ENCODE results near the gene PAPSS1.
A peak's percentile ranks its signal among the peaks of the same experiment; 100 is the strongest.
"Not testable (repeated sequence)": the region's sequence is repeated elsewhere in the genome, so short reads cannot be mapped to it uniquely, and the experiment has no call there.

PAPSS1 gene

GRCh38 chr4:107719922-107720722 is at the start of gene PAPSS1:
Gene PAPSS1, minus strand, starts transcription at chr4:107720234. Its CDS starts 55 bp downstream, at chr4:107720179.
- DNase-seq (ENCODE audit: low spot score) = peak; percentile 94

- DNase-seq (ENCODE audit: low spot score) = no peak
These were observed 40.4 kb upstream of the PAPSS1 start for GRCh38 chr4:107760281-107760947.

GRCh38 chr4:107757864-107758476 is 37.9 kb upstream of the PAPSS1 start:
- DNase-seq (ENCODE audit: low spot score) = peak; percentile 53

GRCh38 chr4:107757283-107757682 is 37.2 kb upstream of the PAPSS1 start:
- no peak for DNase-seq (ENCODE audit: low spot score)

GRCh38 chr4:107755841-107756356 is 35.9 kb upstream of the PAPSS1 start:
- DNase-seq (ENCODE audit: low spot score) = no peak

- no peak for DNase-seq (ENCODE audit: low spot score)
These were observed 31.6 kb upstream of the PAPSS1 start for GRCh38 chr4:107751670-107752069.

GRCh38 chr4:107747748-107748486 is 27.9 kb upstream of the PAPSS1 start:
- DNase-seq (ENCODE audit: low spot score) = no peak

- DNase-seq (ENCODE audit: low spot score) = no peak
These were observed 26.1 kb upstream of the PAPSS1 start for GRCh38 chr4:107746161-107746560.

- no peak for DNase-seq (ENCODE audit: low spot score)
These were observed 24.5 kb upstream of the PAPSS1 start for GRCh38 chr4:107744532-107744931.

GRCh38 chr4:107743532-107743931 is 23.5 kb upstream of the PAPSS1 start:
- no peak for DNase-seq (ENCODE audit: low spot score)

GRCh38 chr4:107742791-107743190 is 22.8 kb upstream of the PAPSS1 start:
- DNase-seq (ENCODE audit: low spot score) = no peak

- DNase-seq (ENCODE audit: low spot score) = no peak
These were observed 22.2 kb upstream of the PAPSS1 start for GRCh38 chr4:107742196-107742595.

- DNase-seq (ENCODE audit: low spot score) = no peak
These were observed 21.1 kb upstream of the PAPSS1 start for GRCh38 chr4:107740950-107741701.

GRCh38 chr4:107740381-107740780 is 20.3 kb upstream of the PAPSS1 start:
- DNase-seq (ENCODE audit: low spot score) = peak; percentile 13

GRCh38 chr4:107737450-107737849 is 17.4 kb upstream of the PAPSS1 start:
- no peak for DNase-seq (ENCODE audit: low spot score)

- DNase-seq (ENCODE audit: low spot score) = peak; percentile 50
These were observed 17.0 kb upstream of the PAPSS1 start for GRCh38 chr4:107736924-107737448.

- no peak for DNase-seq (ENCODE audit: low spot score)
These were observed 16.0 kb upstream of the PAPSS1 start for GRCh38 chr4:107736037-107736436.

GRCh38 chr4:107734120-107734519 is 14.1 kb upstream of the PAPSS1 start:
- DNase-seq (ENCODE audit: low spot score) = no peak

GRCh38 chr4:107733431-107733925 is 13.4 kb upstream of the PAPSS1 start:
- no peak for DNase-seq (ENCODE audit: low spot score)

- not testable (repeated sequence) for DNase-seq (ENCODE audit: low spot score)
These were observed 9.0 kb upstream of the PAPSS1 start for GRCh38 chr4:107729050-107729449.
